Nucleus accumbens (tissue), 56 donors: Measurements from ENCODE around the gene ABHD6.
"Not testable (repeated sequence)": the region's sequence is repeated elsewhere in the genome, so short reads cannot be mapped to it uniquely, and the experiment has no call there.

Experiments used
- DNase-seq, 56 donors: peaks; one replicate each; lab custom pipeline; 2025; lab: John Stamatoyannopoulos, UW

ABHD6 gene

DNA sequence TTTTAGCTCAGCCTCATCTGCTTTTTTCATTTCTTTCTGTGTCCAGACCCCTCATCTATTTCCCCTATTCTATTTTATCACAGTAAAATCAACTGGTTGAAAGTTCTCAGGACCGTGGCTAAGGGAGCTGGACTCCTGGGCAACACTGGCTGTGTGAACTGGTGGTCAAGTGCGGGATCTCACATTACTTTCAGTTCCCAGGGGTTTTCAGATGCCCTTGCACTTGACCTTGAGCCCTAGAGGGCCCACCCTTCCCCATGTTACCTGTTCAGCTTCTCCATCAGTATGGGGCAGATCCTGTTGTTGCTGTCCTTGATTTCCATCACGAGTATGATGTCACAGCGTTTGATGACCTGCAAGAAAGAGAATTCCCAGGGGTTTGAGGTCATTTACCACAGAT, 29.6 kb upstream of the ABHD6 start:
- no peak for DNase-seq

DNA sequence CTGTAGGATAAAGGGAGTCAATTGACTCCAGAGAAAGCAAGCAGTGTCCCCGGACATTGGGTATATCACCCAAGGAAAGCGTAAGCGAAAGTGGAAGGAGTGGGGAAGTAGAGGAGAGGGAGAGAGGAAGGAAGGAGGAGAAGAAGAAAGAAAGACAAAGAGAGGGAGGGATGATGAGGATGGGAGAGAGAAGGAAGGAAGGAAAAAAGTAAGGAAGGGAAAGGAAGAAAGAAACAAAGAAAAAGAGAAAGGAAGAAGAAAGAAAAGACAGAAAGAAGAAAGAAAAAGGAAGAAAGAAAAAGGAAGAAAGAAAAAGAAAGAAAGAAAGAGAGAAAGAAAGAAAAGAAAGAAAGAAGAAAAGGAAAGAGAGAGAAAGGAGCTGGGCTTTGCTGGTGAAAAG, 27.7 kb upstream of the ABHD6 start:
- no peak for DNase-seq

- no peak for DNase-seq
Measured at GRCh38 chr3:58210761-58211460, 26.7 kb upstream of the ABHD6 start, which contains the start of gene DNASE1L3. TSS of gene DNASE1L3 (minus strand) at chr3:58210972. CDS start at chr3:58210906, 66 bp downstream.

DNA sequence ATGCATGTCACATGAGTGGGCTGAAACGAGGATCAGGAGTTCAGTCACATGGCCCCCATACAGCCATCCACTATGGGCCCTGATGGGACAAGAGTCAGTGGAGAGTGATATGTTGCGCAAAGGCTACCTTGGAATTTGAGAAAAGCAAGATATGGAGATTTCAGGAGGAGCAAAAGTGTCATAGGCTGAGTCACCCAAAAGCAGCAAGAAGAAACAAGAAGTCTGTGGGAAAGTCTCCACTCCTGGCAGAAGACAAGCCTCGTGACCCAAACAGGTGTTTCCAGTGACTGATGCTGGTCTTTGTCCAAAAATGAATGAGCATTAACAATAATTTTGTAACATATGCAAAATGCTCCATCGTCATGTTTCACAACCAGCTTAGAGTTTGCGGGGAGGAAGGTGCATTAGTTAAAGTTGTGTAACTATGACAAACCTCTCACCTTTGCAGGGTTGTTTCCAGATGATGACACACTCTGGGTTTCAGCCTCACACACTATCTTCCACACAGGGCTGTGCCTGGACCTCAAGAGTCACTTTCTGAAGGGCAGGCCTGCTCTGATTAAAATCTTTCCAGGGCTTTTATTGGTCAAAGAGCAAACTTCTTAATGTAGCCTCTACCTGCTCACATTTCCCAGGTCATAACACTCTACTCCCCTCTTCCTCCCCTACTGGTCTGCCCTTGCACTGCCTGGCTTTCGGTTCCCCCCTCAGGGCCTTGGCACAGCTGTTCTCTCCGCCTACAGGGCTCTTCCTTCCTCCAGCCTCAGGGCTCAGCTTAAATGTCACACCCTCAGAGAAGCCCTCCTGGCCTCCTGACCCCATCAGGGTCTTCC, 22.9 kb upstream of the ABHD6 start:
- no peak for DNase-seq

- DNase-seq, result no peak
Measured at GRCh38 chr3:58215317-58216025, 22.1 kb upstream of the ABHD6 start.

DNA sequence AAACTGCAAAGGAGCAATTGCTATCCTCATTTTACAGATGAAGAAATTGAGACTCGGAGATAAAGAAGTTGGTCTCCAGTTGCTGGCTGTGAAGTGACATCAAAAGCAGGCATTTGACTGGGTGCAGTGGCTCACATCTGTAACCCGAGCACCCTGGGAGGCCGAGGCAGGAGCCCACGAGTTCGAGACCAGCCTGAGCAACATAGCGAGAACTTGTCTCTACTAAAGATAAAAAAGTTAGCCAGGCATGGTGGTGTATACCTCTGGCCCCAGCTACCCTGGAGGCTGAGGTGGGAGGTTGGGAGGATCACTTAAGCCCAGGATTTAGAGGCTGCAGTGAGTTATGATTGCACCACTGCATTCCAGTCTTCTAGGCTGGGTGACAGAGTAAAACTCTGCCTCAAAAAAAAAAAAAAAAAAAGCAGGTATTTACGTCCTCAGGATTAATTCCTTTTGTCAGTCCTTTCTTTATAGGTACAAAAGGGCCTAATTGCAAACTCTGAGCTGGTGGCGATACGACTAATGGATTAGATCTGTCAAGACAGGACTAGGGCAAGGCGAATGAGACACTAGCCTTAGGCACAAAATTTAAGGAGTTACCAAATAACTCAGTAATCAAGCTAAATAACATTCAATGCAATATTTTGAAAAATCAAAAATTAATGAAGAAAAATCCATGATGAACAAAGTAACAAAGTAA, 20.9 kb upstream of the ABHD6 start:
- no peak for DNase-seq

- peak in 52 of 56 donors; percentile 7 to 84 (median 52) for DNase-seq
Measured at GRCh38 chr3:58217209-58217811, 20.3 kb upstream of the ABHD6 start.

DNA sequence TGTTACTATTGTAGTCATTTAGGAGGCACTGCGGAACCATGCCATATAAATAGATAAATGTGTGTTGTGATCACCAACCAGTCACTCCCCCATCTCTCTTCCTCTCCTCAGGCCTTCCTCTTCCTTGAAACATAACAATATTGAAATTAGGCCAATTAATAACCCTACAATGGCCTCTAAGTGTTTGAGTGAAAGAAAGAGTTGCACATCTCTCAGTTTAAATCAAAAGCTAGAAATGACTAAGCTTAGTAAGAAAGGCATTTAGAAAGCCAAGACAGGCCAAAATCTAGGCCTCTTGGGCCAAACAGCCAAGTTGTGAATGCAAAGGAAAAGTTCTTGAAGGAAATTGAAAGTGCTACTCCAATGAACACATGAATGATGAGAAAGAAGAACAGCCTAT, 18.7 kb upstream of the ABHD6 start:
- DNase-seq, result no peak

DNA sequence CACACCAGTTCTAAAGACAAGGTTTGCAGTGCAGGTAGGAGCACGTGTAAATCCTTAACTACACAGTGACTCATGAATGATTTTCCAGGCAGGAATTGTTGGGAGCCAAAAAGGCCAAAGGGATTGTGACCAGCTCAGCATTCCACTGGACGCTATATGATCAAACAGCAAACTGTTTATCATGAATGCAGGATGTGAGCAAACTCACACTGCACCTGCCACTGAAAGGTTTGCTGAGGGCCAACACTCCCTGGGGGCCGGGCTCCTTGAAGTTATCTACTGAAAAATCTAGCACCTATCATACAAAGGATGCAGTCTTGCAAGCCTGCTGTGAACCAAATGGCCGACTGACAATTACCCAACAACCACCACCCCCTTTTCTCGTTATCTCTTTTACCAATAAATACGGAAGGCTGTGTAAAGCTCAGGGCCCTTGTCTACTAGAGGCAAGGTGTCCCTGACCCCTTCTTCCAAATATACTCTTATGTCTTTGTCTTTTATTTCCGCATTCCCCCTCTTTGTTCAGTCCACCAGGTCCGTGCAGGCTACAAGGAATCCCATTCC, 15.3 kb upstream of the ABHD6 start:
- DNase-seq, result no peak

DNA sequence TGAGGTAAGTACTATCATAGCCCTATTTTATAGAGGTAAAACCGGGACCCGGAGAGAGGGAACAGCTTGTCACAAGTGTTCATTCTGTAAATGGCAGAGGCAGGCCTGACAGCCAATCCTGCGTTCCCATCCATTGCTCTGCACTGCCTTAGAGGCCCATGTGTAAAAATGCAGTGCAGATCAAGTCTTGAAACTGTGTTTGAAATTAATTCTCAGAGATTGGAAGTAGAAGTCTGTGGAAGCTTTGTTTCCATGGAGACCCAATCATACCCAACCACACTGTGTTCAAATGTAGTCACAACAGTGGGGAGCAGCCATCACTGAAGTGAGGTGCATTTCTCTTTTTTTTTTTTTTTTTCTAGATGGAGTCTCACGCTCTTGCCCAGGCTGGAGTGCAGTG, 13.7 kb upstream of the ABHD6 start:
- peak in 14 of 56 donors; percentile 4 to 63 (median 26) for DNase-seq

DNA sequence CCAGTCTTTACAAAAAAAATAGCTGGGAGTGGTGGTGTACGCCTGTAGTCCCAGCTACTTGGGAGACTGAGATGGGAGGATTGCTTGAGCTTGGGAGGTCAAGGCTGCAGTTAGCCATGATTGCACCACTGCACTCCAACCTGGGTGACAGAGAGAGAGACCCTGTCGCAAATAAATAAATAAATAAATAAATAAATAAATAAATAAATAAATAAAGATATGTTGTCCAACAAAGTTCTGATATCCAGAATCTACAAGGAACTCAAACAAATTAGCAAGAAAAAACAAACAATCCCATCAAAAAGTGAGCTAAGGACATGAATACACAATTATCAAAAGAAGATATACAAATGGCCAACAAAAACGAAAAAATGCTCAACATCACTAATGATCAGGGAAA, 9.7 kb upstream of the ABHD6 start:
- not testable (repeated sequence) for DNase-seq

DNA sequence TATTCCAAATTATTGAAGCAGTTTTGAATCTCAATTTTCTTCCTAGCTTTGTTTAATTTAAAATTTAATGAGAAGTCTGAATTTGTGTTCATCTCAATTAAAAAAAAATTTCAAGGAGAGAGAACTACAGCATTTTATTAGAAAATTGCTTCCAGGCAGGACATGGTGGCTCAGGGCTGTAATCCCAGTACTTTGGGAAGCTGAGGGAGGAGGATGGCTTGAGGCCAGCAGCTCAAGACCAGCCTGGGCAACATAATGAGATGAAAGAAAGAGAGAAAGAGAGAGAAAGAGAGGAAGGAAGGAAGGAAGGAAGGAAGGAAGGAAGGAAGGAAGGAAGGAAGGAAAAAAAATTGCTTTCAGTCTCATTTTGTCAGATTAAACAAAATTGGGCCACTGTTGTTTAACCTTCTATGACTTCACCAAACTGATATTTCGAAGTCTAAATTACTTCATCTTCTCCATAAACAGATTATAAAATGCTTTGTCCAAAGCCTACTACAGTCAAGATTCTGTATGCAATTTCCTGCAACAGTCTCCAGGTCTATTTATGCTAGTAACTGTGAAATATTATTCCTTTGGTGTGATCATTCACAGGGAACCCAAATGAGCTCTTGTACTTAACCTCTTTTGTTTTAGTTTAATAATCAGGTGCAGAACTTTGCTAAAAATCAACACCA, 6.6 kb upstream of the ABHD6 start:
- DNase-seq, result peak in 1 of 56 donors; percentile 13

- DNase-seq, result no peak
Measured at GRCh38 chr3:58231666-58232065, 5.9 kb upstream of the ABHD6 start.

- DNase-seq, result no peak
Measured at GRCh38 chr3:58234516-58234931, 3.1 kb upstream of the ABHD6 start.

DNA sequence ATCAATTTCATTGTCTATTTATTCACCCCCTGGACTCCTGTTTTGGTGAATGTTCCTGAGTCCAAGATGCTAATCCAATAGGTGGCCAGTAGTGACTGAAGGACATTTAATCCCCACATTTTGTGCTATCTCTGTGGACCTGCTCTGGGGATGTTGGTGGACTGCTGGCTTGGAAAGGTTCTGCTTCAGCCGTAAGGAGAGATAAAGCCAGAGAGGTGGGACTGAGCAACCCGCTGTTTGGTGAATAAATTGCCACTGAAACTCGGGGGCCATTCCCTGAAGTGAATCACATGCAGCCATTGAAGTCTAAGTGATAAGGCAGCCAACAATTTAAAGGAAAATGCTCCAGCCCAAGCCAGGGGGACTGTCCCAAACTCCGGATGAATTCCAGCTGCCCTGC, 1.6 kb upstream of the ABHD6 start:
- no peak for DNase-seq

DNA sequence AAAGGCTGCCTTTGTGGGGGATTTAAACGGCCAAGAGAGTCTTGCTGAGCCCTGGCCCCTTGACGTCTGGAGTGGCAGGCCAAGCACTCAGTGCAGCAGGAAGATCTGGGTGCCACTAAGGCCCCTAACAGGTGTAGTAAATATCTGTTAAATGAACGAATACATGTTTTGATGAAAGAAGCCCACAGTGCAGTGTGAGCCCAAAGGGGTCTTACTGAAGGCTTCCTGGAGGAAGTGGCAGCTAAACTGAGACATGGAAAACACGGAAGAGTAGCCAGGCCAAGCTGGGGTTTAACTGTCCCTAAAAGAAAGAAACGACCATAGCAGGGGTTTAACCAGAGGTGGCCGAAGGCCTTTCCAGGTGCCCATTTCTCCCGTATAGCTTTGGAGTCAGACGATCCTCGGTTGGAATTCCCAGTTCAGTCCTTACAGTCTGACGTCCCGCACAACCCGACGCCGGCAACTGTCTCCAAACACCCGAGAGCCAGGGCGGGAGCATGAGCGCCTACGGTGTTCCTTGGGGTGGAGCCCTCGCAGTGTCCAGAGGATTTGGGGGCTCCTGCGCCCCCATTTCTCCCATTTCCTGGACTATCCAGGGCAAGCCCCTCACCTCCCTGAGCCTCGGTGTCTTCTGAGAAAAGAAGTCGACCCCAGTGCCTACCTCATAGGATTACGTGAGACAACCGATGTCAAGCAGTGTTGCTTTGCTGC, 910 bp upstream of the ABHD6 start:
- peak in 1 of 56 donors; percentile 45 for DNase-seq

DNA sequence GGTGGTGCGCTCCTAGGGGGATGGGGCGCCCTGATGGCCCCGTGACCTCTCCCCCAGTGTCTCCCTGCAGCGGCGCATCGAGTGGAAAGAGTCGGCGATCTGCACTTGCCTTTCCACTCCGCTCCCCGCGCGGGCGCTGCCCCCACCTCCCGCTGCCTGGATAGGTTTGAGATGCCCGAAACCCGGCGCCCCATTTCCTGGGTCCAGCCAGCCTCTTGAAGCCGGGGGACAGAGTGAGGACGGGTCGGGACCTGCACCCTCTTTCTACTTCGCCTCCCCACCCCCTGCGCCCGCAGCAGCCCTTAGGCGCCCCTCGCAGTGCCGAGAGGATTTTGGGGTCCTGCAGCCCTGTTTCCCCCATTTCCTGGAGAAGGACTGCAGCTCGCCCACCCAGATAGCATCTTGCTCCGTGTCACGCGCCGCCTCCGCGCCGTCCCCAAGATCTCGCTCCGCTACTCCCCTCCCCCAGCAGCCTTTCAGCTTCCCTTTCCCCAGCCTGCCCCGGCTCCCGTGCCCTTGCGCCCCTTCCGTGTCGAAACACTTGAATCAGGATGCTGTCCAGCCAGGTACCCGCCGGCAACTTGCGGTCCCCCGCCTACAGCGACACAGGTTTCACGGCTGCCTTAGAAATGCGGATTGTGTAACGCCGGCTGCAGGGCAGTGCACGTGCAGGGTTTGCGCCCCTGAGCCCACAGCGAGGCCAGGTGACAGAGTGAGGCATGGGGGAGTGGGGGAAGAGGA, 519 bp downstream of the ABHD6 start:
- DNase-seq, result peak in 49 of 56 donors; percentile 30 to 94 (median 79)

GRCh38 chr3:58238830-58239229, 1.2 kb downstream of the ABHD6 start:
- DNase-seq, result no peak
